NOMO-1 (cell line): ENCODE data around the gene LIPG.
"Not testable (repeated sequence)": the region's sequence is repeated elsewhere in the genome, so short reads cannot be mapped to it uniquely, and the experiment has no call there.

Experiments
- DNase-seq, 2 experiments: peaks; one replicate each; lab custom pipeline; 2025; ENCODE audit not compliant: unreplicated experiment in 2 of 2; lab: John Stamatoyannopoulos, UW

The LIPG gene

DNA sequence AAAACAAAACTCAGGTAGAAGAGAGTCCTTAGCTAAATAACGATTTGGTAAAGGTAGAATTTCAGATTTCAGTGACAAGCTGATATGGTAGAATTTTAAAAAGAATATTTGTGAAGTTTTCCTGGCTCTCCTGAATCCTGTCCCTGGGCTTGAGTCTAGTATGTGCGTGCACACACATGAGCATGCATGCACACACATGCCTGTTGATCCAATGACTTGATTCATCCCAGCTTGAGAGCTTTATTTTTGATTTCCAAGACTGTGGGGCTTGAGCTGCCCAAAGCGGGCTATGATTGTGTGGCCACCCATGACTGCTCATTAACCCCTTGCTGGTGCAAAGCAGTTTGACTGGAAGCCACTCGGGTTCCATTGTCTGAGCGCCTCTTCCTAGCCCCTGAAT is 9.0 kb downstream of the LIPG start:
- DNase-seq = no peak

DNA sequence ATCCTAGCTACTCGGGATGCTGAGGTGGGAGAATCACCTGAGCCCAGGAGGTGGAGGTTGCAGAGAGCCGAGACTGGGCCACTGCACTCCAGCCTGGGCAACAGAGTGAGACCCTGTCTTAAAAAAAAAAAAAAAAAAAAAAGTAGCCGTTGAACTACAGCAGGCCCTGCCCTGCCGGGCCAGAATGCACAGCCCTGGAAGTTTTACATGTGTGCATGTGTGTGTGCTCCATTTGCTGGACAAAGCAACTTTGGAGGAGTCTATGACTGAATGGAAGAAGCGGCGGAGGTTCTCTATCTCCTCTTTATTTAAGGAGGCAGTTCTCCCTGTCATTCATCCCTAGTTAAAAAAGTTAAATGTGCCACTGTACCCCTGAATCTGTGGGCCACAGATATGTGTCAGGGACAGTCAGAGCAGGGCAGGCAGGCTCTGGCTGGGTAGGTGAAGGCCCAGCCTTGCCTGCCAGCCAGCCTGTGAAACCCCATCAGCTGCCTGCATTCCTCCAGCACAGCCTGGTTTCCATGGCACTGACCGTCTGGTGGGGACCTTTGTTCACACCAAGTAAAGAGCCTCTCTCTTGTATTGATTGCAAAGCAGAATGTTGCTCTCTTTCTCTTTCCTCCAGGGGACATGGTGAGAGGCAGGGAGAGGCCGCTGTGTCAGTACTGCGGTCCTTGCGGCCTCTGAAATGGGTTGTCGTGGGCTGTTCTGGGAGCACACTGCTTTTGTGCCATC is 10.9 kb downstream of the LIPG start:
- no peak for DNase-seq

DNA sequence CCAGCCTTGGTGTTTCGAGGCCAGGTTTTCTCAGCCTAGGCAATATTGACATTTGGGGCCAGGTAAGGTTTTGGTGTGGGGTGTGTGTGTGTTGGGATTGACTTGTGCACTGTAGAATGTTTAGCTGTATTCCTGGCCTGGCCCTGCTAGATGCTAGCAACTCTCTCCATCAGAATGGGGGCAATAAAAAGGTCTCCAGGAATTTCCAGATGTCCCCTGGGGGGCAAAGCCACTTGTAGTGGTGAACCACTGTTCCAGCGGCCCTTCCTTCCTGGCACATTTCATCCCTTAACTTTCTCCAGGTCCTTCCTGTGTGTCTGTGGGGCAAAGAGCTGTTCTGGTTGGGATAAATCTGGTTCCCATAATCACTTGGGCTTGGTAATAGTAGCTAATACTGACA is 12.0 kb downstream of the LIPG start:
- DNase-seq = no peak

DNA sequence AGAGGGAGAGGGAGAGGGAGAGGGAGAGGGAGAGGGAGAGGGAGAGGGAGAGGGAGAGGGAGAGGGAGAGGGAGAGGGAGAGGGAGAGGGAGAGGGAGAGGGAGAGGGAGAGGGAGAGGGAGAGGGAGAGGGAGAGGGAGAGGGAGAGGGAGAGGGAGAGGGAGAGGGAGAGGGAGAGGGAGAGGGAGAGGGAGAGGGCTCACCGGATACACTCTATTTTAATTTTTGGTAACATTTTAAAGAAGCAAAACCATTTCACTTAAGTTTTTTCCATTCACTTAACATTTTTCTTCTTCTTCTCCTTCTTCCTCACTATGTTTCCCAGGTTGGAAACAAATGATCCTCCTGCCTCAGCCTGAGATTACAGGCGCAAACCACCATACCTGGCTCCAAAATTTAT is 17.2 kb downstream of the LIPG start:
- DNase-seq = not testable (repeated sequence)

DNA sequence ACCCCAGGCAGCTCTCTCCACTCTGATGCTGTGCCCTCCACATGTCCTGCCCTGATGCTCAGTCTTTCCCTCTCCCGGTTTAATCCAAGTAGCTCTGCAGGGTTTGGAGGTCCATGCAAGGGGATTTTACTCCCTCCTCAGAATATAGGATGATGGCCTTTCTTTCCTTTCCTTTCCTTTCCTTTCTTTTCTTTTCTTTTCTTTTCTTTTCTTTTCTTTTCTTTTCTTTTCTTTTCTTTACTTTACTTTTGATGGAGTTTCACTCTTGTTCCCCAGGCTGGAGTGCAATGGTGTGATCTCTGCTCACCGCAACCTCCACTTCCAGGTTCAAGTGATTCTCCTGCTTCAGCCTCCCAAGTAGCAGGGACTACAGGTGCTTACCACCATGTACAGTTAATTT is 17.7 kb downstream of the LIPG start:
- not testable (repeated sequence) for DNase-seq

DNA sequence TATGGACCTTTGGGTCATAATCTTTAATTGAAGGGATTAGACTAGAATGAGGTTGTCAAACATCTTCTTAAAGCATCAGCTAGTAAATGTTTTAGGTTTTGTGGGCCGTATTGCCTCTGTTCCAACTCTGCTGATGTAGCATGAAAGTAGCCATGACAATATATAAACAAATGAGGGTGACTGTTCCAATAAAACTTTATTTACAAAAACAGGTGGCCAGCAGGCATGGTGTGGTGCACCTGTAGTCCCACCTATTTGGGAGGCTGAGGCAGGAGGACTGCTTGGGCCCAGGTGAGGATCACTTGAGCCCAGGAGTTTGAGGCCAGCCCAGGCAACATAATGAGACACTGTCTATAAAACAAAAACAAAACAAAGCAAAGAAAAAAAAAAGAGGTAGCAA is 18.4 kb downstream of the LIPG start:
- no peak for DNase-seq

DNA sequence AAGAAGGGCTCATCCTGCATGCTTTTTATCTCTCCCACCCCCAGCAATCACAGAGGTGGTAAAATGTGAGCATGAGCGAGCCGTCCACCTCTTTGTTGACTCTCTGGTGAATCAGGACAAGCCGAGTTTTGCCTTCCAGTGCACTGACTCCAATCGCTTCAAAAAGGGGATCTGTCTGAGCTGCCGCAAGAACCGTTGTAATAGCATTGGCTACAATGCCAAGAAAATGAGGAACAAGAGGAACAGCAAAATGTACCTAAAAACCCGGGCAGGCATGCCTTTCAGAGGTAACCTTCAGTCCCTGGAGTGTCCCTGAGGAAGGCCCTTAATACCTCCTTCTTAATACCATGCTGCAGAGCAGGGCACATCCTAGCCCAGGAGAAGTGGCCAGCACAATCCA is 19.5 kb downstream of the LIPG start:
- DNase-seq = peak; percentile 53 to 64

DNA sequence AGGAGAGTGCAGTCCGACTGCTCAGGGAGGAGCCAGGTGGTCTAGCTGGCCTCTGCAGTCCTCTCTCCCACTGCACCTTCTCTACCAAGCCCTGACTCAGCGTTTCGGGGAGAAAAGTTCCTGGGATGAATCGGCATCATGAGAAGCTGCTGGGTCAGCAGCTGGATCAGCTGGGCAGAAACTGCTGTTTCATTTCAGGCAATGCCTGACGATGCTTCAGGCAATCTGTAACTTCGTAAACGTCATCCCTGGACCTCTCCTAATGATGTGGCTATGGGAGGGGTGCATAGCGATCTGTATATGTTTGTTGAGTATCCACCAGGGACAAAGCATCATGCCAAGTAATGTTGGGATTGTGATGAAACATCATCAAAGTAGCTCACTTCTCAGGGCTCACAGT is 20.7 kb downstream of the LIPG start:
- DNase-seq = no peak

DNA sequence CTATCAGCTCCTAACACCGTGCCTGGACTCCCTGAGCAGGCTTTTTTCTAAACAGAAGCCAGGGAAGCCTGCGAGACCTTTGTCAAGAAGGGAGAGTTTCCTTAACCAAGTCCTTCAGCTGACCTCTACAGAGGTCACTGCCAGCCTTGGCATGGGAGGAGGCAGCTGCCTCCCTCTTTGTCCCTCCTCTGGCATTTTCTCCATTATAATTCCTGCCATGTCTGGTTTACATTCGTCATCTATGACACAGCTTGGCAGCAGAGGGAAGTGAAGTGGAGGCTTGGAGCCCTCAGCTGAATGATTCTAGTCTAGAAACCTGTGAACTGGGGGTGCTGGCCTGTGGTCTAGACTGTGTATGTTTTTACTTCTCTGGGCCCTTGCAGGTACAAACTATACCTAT is 22.5 kb downstream of the LIPG start:
- DNase-seq = no peak

DNA sequence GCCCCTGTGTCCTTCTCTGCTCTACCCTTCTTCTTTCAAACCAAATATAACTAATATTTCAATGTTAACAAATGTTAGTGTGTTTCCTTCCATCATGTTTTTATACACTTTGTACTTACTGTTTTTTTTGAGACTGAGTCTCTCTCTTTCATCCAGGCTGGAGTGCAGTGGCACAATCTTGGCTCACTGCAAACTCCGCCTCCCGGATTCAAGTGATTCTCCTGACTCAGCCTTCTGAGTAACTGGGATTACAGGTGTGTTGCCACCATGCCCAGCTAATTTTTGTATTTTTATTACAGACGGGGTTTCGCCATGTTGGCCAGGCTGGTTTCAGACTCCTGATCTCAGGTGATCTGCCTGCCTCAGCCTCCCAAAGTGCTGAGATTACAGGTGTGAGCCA is 23.1 kb downstream of the LIPG start:
- DNase-seq = not testable (repeated sequence)

DNA sequence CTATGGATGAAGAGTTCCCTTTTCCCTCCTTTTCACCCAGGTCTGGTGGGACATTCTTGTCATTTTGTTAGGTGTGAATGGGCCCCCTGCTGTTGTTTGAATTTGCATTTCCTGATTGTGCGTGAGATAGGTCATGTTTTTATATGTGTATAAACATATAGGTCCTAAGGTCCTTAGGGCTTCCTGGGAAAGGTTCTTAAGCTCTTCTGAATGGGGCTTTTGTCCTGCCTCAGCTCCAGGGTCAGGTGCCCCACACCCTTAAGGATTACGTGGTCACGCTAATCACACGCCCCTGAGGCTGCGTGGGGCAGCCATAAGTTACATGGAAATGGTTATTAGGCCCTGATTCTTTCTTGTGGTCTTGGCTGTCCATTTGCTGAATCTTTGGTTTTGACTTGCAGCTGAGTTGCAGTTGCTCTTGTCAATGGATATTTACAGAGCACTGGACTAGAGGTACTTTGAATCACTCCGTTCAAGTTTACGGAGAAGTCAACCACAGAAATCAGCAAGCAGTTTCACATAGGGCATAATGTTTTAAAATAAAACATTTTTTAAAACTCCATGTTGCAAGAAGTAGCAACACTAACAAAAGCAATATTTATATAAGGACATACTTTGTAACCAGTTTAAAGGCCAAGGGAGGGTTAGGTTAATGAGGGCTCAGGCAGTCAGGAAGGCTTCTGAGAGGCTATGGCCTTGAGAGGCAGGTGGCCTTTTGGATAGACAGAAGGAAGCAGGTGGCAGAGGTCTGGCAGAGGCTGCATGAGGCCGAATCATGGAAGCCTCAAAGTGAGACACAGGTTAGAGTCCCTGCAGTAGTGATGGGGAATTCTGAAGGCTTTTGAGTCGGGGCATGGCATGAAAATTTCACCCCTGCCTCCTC is 24.2 kb downstream of the LIPG start:
- no peak for DNase-seq

DNA sequence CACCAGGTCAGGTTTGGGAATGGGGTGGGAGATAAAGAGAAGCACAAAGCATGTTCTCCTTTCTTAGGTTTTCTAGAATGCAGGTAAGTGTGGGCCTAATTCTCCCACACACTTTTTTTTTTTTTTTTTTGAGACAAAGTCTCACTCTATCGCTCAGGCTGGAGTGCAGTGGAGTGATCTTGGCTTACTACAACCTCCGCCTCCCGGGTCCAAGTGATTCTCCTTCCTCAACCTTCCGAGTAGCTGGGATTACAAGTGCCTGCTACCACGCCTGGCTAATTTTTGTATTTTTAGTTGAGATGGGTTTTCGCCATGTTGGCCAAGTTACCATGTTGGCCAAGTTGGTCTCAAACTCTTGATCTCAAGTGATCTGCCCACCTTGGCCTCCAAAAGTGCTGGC is 26.3 kb downstream of the LIPG start:
- DNase-seq = no peak

DNA sequence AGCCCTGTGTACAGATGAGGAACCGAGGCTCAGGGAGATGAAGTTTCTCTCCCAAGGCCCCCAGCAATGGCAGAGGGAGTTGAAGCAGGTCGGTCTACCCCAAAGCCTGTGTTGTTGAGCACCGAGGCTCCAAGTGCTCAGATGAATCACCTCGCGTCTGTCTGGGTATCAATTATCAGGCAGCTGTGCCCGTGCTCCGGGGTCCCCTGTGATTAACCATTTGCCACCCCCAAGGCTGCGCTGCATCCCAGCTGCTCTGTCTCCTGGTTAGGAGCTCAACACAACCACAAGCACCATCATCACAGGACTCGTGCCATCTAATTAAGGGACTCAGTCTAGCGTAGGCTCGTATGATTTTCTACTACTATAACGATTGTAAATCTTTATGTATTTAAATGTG is 27.1 kb downstream of the LIPG start:
- DNase-seq = no peak

DNA sequence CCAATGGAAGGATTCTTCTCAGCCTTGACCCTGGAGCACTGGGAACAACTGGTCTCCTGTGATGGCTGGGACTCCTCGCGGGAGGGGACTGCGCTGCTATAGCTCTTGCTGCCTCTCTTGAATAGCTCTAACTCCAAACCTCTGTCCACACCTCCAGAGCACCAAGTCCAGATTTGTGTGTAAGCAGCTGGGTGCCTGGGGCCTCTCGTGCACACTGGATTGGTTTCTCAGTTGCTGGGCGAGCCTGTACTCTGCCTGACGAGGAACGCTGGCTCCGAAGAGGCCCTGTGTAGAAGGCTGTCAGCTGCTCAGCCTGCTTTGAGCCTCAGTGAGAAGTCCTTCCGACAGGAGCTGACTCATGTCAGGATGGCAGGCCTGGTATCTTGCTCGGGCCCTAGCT is 28.8 kb downstream of the LIPG start:
- DNase-seq = no peak

DNA sequence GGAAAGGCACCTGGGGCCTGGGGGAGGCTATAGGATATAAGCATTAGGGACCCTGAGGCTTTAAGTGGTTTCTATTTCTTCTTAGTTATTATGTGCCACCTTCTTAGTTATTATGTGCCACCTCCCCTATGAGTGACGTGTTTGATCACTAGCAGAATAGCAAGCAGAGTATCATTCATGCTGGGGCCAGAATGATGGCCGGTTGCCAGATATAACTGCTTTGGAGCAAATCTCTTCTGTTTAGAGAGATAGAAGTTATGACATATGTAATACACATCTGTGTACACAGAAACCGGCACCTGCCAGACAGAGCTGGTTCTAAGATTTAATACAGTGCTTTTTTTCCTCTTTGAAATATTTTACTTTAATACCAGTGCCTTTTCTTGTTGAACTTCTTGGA is 29.4 kb downstream of the LIPG start:
- no peak for DNase-seq

DNA sequence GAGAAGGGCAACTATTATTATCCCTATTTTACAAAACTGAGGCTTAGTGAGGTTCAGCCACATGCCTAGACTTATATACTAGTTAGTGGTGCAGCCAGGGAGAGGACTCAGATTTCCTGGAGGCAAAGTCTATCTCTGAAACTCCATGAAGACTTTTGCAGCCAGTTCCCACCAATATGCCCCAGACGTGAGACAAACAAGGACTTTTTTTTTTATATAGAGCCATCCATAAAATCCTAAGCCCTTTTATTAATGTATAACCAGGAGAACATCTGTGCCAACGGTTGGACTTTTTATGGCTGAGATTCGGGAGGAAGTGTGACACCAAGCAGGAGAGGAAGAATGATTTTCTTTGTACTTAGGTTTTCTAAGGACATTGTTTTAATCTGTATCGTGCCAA is 29.9 kb downstream of the LIPG start:
- no peak for DNase-seq

DNA sequence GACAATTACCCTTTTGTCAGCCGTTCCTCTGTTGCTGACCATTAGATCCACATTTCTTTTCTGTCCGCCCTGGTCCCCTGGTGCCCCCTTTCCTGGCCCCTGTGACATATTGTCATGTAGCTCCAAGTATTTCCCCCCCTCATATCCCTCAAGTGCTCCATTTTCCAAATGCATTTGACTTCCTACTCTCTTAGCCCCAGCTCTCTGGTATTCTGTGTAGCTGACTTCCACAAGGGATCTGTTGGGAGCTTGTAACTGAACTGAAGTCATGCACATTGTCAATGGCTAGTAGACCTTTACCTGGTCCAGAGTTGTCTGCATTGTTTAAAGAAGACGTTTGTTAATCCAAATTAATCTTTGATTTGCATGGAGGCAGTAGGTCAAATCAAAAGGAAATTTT is 34.8 kb downstream of the LIPG start:
- no peak for DNase-seq

DNA sequence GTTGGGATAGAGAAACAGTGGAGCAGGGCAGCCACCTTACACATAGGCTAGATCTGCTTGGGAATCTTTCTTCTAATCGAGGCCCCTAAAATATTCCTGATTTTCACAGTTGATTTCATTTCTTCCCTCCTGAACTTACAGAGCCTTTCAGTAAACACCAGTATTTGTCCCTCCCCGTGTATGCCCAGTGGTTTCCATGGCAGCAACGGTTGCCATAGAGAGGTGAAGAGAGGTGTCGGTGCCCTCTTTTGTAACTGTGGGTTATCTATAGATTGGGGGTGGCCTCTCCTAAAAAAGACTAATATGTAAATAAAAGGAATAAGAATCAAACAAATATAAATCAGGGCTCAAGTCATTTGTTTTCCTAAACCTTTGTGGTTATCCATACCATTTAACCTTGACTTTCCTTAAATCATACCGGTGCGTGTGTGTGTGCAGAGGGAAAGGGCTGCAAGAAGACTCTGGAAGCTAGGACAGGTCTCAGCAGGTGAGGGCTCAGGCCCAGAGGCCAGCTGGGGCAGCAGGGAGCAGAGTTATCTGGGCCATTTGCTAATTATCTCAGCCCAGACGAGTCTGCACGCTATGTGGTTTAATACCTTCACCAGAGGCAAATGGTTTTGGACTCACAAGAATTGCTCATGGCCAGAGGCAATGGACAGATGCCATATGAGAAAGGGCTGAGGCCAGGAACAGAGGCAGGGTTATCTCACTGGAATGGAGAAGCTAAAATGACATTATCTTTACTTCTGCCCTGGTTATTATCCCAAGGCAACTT is 35.5 kb downstream of the LIPG start:
- no peak for DNase-seq

DNA sequence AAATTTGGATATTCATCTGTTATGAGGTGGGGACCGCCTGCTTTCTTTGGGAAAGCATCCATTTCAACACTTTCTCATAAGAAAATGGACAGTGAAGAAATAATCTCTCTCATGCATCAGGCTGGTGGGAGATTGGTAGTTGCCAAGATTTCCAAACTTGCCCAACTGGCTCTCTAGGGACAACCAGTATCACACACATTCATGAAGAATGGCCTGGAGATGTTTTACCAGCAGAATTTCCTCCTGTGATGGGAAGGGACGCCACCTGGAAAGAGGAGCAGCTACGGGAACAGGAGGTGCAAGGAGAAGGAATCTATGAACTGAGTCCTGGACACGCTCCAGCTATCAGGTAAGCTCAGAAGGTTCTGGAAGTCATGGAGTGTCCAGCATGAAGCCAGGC is 39.4 kb downstream of the LIPG start:
- no peak for DNase-seq

DNA sequence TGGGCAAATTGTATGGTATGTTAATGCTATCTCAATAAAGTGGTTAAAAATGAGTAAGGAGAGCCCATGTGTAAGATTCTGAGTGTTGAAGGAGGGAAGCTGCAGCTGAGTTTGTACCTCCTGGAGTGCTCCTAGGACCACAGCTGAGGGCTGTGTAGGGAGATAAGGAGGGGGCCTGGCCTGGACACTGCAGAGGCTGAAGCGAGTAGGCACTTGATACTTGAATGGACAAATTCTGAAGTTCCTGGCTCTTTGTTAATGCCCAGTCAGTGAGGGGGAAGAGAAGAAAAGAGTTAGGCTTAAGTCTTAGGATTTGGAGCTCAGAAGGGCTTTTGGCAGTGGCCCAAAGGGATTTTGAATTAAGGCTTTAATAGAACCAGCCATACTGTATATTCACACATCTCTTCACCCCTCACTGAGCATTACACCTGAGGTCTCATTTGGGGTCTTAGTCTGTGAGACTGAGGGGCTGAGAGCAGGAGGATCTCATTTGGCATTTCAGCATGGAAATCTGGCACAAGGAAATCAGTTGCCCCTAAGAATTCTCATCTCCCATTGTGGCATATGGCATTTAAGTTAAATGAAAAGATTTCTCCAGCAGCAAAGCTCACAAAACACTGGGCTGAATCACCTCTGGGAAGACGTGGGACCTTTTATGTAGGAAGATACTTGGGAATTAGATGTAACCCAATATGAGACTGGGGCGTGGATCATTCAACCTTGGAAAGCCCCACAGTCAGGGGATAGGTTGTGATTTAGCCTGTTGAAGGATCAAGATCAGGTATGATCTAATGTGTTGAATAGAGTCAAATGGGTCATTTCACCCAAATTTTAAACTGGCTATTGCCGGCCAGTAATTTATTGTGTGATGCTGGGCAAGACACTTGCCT is 46.8 kb downstream of the LIPG start:
- DNase-seq = no peak
